Head of caudate nucleus (tissue), 42 donors: ENCODE results near the gene RPRM.
A peak's percentile ranks its signal among the peaks of the same experiment; 100 is the strongest.
"Not testable (repeated sequence)": the region's sequence is repeated elsewhere in the genome, so short reads cannot be mapped to it uniquely, and the experiment has no call there.

Source experiments
- DNase-seq, 42 donors: peaks; one replicate each; pipeline versions ENCODE4 v3.0.0 to v3.0.0-alpha.2; 2020 to 2021; ENCODE audit warnings: mixed read lengths in 7 of 42
- intact Hi-C: fragments of 100-400 bp; cut with DNase I; formaldehyde crosslinking; loops from one replicate; pipeline ENCODE4 v1.15.0; 2022

RPRM gene

DNA sequence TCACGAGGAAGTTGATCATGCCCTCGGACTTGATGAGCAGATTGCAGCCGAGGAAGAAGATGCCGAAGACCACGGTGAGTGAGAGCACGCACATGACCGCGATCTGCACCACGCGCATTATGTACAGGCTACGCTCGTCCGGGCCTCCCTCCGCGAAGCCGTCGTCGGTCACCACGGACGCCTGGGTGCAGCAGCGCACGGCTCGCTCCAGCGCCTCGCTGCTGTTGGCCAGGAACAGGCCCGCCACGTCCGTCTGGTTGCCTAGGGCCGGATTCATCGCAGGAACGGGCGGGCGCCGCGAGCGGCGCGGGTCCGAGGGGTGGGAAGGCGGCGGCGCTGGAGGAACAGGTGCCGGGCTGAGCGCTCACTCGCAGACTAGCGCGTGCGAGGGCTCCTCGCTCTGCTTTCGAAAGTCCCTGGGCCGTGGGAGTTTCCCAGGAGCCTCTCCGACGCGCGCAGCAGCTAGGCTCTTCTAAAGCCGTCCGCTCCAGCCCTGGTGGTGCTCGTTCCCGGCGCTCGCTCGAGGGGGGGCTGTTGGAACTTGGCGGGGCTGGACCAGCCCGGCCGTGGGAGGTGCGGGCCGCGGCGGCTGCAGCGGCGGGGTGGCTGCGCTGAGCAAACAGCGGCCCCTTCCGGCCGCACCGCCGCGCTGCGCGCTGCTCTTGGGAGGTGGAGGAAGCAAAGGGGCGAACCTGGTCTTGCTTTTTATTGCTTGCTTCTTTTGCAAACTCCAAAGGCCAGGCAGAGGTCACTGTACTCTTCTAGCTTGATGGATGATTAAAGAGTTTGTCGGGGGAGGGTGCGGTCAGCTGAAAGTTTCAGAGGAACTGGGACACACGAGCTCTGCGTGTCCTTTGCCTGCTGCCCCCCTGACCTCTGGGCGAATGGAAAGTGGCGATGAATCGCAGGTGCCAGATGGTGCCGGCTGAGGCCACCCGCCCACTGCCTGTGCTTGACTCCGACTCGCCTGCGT is at the start of gene RPRM:
Gene RPRM (minus strand): TSS at position 474 of the 973 bp plus-strand sequence. CDS start 197 bp downstream, at position 277.
- intact Hi-C loops: no loop called here
- peak; percentile 21 to 88 (median 76) for DNase-seq

DNA sequence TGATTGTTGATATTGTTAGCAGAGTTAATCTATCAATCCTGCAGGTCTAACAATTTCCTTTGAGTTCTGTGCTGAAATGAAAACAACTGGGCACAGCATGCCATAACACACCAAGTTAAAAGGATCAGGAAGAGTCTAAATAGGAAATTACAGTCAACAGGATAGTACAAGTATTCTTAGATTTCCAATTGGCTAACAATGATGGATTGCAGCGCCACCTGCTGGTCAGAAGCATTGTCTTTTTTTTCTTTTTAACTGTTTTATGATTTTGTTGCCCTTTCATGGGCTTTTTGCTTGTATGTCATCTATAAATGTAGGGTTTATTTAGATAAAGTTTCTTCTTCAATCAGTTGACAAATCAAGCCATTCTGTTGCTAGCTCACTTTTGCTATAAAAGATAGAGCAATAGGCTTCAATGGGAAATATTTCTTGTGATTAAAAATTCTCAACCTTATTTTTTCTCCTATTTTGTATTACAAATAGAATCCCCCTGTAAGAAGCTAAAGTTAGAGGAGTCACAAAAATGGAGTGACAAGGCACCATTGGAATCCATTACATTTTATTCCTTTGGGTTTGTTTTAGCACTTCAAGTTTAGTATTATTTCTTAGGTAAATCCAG is 40.8 kb upstream of the RPRM start:
- intact Hi-C loops: no loop called here
- peak; percentile 29 to 91 (median 75) for DNase-seq

DNA sequence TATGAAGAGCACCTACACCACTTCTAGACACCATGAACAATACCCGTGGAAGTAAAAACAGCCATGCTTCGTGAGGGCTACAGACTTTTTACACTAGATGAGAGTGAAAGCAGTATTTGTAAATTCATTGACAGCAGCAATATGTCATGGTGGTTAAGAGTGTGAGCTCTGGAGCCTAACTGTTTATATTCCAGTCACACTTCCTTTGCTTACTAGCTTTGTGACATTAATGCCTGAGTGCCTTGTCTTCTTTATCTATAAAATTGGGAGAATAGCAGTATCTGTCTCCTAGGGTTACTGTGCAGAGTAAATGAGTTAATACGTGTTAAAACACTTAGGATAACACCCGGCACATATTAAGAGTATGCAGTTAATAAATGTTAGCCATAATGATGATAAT is 33.8 kb upstream of the RPRM start:
- no peak for DNase-seq
- intact Hi-C loops: no loop called here

GRCh38 chr2:153510996-153511395 is 32.4 kb upstream of the RPRM start:
- DNase-seq: no peak

GRCh38 chr2:153509133-153509532 is 30.6 kb upstream of the RPRM start:
- intact Hi-C loops: no loop called here
- DNase-seq: no peak

More at GRCh38 chr2:153510996-153511395, 32.4 kb upstream of the RPRM start:
- intact Hi-C loops: no loop called here

DNA sequence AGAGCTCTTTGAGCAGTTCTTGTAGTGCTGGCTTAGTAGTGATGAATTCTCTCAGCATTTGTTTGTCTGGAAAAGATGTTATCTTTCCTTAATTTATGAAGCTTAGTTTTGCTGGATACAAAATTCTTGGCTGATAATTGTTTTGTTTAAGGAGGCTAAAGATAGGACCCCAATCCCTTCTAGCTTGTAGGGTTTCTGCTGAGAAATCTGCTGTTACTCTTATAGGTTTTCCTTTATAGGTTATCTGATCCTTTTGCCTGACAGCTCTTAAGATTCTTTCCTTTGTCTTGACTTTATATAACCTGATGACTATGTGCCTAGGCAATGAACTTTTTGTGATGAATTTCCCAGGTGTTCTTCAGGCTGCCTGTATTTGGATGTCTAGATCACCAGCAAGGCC is 27.9 kb upstream of the RPRM start:
- DNase-seq, intact Hi-C loops: not testable (repeated sequence)

DNA sequence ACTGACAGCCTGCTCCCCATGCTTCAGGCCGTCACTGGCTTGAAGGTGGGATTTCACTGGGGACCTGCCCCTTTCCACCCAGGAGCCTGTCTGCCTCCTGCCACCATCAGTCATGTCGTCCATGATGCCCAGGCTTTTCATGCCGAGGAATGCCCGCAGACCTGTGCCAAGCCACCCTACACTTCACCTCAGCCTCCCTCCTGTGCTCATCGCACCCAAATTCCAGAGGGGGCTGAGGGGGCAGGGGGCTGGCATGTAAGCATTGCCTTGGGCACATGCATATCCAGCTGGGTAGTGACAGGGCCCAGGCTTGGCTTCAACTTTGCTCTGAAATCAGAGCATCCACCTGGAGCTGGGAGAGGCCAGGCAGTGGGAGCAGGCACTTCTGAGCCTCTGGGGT is 20.9 kb upstream of the RPRM start:
- intact Hi-C loops: no loop called here
- DNase-seq: no peak

GRCh38 chr2:153497938-153498629 is 19.5 kb upstream of the RPRM start:
- DNase-seq: peak in 1 of 42 donors; percentile 9
- intact Hi-C loops: no loop called here

DNA sequence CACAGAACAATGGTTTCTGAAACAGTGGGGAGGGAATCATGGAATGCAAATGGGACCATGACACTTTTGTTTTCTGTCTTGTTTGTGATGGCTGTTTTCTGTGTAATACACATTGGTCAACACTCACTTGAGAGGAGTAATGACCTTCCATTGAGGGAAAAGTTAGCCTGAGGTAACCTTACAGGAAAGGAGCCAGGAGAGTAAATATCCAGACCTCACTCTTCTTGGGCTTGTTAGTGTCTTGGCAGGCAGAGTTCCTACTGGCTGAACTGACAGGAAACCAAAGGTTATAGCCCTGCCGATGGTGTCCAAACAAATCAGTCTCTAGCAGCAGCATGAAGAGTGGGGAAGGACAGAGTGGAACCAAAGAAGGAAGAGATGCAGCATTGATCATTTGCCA is 17.2 kb upstream of the RPRM start:
- no peak for DNase-seq
- intact Hi-C loops: no loop called here

GRCh38 chr2:153488072-153488471 is 9.5 kb upstream of the RPRM start:
- no peak for DNase-seq
- intact Hi-C loops: no loop called here

DNA sequence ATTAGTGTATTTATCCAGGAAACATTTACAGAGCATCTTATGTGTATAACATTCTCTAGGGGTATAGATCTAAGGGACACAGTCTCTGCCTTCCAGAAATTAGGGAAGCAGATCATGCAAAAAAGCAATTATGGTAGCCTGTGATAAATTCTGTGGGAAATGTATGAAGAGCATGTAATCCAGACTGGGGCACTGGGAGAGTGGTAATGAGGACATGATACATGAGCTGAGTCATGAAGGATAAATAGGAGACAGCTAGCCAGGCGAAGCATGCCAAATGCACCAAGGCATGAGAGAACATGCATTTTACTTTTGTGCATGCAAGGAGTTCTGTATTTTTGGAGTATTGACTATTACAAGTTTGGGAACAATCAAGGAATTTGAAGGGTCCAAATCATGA is 8.9 kb upstream of the RPRM start:
- intact Hi-C loops: no loop called here
- DNase-seq: no peak

DNA sequence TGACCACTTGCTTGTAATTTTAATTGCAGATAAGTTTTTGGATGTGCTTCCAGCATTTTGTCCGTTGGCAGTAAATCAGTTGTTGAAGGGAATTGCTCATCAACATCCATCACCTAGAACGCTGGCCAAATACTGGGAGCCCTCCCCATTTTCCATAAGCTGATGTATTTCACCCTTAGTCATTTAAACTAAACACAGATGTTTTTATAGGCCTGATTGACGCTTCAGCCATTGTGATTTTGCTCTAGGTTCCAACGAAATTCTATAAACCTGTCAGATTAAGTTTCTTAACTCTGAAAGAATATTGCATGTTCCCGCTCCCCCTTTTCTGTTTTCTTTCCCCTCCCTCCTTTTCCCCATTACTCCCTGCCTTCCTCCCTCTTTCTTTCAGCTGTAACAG is 1.0 kb upstream of the RPRM start:
- DNase-seq: no peak
- intact Hi-C loops: no loop called here

GRCh38 chr2:153477636-153478288 is 800 bp downstream of the RPRM start:
- DNase-seq: peak in 1 of 42 donors; percentile 27
- intact Hi-C loops: no loop called here

- intact Hi-C loops: no loop called here
- DNase-seq: peak in 4 of 42 donors; percentile 5 to 27 (median 14)
Observed at GRCh38 chr2:153476816-153477635, 1.5 kb downstream of the RPRM start.

DNA sequence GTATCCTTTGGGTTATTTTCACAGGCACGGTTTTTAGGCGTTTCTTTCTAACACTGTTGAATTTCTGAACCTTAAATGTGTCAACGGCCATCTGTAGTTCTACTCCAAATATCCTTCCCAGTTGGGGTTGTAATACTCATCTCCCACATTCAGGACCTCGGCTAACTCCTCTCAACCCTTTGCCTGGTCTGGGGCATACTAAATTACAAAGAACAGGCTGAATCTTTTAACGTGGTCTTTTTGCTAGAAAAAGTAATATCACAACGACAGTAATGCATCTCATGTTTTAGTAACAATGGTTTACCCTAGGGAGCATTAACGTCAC is 2.1 kb downstream of the RPRM start:
- no peak for DNase-seq
- intact Hi-C loops: no loop called here

- DNase-seq: no peak
- intact Hi-C loops: no loop called here
Observed at GRCh38 chr2:153474876-153475435, 3.6 kb downstream of the RPRM start.

DNA sequence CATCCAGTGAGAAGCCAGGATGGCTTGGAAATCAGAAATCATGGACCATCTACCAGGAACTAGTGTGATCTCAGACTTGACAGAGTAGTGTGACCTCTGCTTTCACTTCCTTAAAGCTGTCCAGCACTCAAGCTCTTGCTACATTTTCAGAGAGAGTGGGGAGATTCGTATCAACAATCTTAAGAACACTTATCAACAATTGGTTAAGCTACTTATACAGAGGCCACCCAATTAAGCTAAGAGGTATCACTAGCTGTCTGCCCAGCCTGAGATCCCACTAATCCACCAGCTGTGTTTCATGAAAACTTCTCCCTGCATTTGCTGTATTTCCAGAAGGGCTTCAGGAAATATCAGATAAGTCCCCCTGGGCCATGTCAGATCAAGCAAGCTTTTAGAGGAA is 4.2 kb downstream of the RPRM start:
- intact Hi-C loops: no loop called here
- no peak for DNase-seq

DNA sequence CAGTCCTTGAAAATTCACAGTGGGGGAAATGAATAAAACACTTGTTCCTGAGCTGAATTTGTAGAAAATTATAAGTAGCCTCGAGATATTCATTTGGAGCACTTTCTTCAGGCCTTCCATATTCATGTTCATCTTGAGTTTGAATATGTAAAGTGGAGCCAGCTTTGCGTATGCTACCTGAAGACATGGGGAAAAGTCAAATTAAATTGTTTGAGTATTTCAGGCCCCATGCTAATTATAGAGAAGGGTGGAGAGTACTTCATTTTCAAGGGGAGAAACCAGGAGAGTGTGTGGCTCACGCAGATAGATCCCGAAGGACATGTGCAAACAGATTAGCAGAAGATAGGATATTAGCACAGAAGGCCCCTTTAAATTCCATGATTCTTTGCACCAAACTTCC is 7.7 kb downstream of the RPRM start:
- intact Hi-C loops: no loop called here
- no peak for DNase-seq
